ENCODE results near the gene TNFAIP2.

DNA sequence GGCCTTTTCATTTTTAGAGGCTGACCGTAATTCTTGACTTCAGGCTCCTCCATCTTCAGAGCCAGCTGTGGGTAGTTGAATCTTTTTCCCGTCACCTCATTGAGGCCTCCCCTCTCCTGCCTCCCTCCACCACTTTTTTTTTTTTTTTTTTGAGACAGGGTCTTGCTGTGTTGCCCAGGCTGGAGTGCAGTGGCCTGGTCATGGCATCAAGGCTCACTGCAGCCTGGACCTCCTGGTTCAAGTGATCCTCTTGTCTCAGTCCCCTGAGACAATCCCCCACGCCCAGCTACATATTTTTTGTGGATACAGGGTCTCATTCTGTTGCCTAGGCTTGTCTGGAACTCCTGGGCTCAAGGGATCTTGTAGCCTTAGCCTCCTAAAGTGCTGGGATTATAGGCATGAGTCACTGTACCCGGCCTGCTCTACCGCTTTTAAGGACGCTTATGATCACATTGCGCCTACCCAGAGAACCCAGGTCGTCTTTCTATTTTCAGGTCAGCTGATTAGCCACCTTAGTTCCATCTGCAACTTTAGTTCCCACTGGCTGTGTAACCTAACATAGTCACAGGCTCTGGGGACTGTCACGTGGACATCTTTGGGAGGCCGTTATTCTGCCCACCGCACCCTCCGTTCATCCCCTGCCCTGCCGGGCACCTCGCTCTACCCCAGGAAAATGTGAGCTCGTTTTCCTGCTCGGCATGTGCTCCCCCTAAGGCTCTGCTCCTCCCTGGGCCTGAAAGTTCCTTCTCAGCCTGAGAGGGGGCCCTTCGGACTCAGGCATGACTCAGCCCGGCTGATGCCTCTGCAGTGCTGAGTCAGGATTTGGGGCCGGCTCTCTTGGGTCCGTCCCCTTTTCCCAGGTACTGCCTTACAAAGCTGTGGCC lies 13.4 kb downstream of the TNFAIP2 start:
- TF ChIP-seq, protein P1, sequence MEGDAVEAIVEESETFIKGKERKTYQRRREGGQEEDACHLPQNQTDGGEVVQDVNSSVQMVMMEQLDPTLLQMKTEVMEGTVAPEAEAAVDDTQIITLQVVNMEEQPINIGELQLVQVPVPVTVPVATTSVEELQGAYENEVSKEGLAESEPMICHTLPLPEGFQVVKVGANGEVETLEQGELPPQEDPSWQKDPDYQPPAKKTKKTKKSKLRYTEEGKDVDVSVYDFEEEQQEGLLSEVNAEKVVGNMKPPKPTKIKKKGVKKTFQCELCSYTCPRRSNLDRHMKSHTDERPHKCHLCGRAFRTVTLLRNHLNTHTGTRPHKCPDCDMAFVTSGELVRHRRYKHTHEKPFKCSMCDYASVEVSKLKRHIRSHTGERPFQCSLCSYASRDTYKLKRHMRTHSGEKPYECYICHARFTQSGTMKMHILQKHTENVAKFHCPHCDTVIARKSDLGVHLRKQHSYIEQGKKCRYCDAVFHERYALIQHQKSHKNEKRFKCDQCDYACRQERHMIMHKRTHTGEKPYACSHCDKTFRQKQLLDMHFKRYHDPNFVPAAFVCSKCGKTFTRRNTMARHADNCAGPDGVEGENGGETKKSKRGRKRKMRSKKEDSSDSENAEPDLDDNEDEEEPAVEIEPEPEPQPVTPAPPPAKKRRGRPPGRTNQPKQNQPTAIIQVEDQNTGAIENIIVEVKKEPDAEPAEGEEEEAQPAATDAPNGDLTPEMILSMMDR (IDR thresholded peaks at IDR 0.05 in 4 of 5, conservative IDR thresholded peaks at IDR 0.05 in 1 of 5): no peak
- no peak for TF ChIP-seq POLR2A (IDR thresholded peaks at IDR 0.05)
